ENCODE results near the gene POLR3F.

- TF ChIP-seq, protein P1, sequence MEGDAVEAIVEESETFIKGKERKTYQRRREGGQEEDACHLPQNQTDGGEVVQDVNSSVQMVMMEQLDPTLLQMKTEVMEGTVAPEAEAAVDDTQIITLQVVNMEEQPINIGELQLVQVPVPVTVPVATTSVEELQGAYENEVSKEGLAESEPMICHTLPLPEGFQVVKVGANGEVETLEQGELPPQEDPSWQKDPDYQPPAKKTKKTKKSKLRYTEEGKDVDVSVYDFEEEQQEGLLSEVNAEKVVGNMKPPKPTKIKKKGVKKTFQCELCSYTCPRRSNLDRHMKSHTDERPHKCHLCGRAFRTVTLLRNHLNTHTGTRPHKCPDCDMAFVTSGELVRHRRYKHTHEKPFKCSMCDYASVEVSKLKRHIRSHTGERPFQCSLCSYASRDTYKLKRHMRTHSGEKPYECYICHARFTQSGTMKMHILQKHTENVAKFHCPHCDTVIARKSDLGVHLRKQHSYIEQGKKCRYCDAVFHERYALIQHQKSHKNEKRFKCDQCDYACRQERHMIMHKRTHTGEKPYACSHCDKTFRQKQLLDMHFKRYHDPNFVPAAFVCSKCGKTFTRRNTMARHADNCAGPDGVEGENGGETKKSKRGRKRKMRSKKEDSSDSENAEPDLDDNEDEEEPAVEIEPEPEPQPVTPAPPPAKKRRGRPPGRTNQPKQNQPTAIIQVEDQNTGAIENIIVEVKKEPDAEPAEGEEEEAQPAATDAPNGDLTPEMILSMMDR (IDR thresholded peaks at IDR 0.05): no peak
- TF ChIP-seq POLR2AphosphoS5 (IDR thresholded peaks at IDR 0.05; ENCODE audit: insufficient read depth in 1 of 2, low read depth in 1 of 2) (peak; percentile 30 to 64), POLR2A (IDR thresholded peaks at IDR 0.05) (no peak)
Measured at GRCh38 chr20:18496740-18497592, 29.8 kb downstream of the POLR3F start, which contains the start of gene RBBP9.

Data from vagina (tissue), 2 donors.